Fibroblast of villous mesenchyme (primary cell): Measurements from ENCODE around the gene LRPPRC. TPM values are rescaled to one million over a fixed set of nuclear protein-coding genes. Genes with fewer than 3 reads are reported as not detected.

Experiments
- DNase-seq: peaks from one replicate; pipeline ENCODE4 v3.0.0-alpha.2; 2010; ENCODE audit warnings: low read depth
- H3K4me3 ChIP-seq: 2 replicates; pipeline ENCODE4 v1.5.1; 2011; ENCODE audit warnings: low read depth, mild to moderate bottlenecking, low read length
- total RNA-seq: library from RNA; depleted of rRNA; stranded (reverse); fragments of >200 nt; gene quantifications from 2 replicates; pipeline ENCODE4 v1.2.3, GENCODE V29; 2012
- TF ChIP-seq, protein P1 (sequence below): IDR thresholded peaks from 2 replicates; pipeline ENCODE4 v1.5.1; 2012; ENCODE audit warnings: low read depth, mild to moderate bottlenecking, low read length; ENCODE audit not compliant: insufficient read depth

Gene LRPPRC
- total RNA-seq, 1 donor: 63.9 TPM

DNA sequence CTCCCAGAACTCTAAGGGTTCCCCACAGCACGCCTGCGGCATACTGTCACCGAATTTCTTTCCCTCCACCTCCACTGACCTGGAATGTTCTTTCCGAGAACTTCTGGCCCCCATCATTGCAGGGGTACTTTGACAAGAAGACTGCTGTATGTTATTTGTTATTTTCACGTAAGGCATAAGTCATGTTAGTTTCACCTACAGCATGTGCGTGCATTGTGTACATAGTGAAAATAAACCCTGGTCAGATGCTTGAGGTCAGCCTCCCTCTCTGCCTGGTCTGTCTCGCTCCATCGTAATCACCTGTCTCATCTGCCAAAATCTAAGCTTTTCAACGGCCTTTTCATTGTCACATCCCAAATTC lies 152.9 kb downstream of the LRPPRC start:
- H3K4me3 ChIP-seq: no peak overlapping the region
- DNase-seq: no peak
- TF ChIP-seq, protein P1, sequence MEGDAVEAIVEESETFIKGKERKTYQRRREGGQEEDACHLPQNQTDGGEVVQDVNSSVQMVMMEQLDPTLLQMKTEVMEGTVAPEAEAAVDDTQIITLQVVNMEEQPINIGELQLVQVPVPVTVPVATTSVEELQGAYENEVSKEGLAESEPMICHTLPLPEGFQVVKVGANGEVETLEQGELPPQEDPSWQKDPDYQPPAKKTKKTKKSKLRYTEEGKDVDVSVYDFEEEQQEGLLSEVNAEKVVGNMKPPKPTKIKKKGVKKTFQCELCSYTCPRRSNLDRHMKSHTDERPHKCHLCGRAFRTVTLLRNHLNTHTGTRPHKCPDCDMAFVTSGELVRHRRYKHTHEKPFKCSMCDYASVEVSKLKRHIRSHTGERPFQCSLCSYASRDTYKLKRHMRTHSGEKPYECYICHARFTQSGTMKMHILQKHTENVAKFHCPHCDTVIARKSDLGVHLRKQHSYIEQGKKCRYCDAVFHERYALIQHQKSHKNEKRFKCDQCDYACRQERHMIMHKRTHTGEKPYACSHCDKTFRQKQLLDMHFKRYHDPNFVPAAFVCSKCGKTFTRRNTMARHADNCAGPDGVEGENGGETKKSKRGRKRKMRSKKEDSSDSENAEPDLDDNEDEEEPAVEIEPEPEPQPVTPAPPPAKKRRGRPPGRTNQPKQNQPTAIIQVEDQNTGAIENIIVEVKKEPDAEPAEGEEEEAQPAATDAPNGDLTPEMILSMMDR: no peak

DNA sequence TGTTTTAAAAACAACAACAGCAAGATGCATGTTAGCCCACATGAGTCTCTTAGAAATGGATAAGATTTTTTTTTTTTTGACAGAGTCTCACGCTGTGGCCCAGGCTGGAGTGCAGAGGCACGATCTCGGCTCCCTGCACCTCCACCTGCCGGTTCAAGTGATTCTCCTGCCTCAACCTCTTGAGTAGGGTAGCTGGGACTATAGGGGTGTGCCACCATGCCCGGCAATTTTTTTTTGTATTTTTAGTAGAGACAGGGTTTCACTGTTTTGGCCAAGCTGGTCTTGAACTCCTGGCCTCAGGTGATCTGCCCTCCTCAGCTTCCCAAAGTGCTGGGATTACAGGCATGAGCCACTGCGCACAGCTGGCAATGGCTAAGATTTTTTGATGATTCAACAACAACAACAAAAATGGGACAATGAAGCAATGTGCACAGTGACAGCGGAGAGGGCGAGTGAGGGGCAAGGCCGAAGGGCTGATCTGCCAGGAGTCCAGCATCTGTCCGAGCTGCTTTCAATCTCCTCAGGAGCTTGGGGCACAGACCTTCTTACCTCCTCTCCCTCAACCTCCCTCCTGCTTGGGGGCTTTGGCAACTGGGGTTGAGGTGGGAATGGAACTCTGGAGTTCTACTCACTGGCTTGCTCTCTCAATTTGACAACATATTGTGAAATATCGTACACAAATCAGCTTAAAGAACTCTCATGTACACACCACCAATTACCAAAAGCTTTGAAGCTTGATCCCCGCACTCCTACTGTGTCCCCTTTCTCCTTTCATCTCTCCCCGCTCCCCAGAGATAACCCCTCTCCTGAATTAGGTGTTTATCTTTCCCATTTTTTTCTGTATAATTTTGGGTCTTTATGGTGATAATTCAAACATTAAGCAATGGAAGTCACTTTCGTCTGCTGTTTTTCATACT lies 153.6 kb downstream of the LRPPRC start:
- H3K4me3 ChIP-seq: no peak overlapping the region
- DNase-seq: no peak
- TF ChIP-seq, protein P1: no peak

- TF ChIP-seq, protein P1: no peak
- DNase-seq: no peak
- no peak overlapping the region for H3K4me3 ChIP-seq
Measured at GRCh38 chr2:43840965-43841364, 154.8 kb downstream of the LRPPRC start.

GRCh38 chr2:43839776-43840564 lies 155.8 kb downstream of the LRPPRC start:
- H3K4me3 ChIP-seq: no peak overlapping the region
- TF ChIP-seq, protein P1: no peak
- no peak for DNase-seq

DNA sequence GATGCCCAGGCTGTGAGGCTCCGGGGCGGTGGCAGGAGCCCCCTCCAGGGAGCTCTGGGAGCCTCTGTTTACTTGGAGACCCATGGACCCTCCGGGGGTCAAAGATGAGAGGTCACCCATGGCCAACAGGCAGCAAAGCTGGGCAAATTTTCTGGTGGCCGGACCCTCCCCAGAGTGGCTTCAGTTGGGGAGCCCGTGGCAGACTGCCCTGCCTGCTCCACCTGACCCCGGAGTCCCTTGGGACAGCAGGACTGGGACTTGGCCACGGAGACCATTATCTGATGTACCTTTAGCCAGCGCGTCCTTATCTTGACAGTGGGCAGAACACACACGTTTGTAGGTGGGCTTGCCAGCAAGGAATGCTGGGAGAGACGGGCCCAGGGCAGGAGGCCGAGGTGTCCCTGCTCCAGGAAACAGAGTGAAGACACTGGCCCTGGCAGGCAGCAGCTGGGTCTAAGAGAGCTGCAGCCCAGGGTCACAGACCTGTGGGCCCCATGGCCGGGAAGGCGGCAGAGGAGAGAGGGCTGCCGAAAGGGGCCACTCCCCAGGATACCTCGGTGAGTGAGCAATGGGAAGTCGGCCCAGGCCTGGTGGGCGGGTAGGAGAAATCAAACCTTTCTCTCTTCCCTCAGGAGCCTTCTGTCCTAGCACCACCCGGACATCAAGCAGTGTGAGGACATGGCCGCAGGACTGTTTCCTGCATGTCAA lies 157.1 kb downstream of the LRPPRC start, which contains the start of the genes ABCG5 and ABCG8:
TSS of gene ABCG5 (minus strand) at position 280 of the 708 bp plus-strand sequence. CDS start at position 120, 160 bp downstream.
TSS of gene ABCG8 (plus strand) at position 412 of the 708 bp plus-strand sequence. CDS start at position 495, 83 bp downstream.
- H3K4me3 ChIP-seq: no peak within 1 kb of the TSS
- TF ChIP-seq, protein P1: no peak
- DNase-seq: no peak

- H3K4me3 ChIP-seq: no peak overlapping the region
- TF ChIP-seq, protein P1: no peak
- DNase-seq: no peak
Measured at GRCh38 chr2:43837831-43838559, 157.8 kb downstream of the LRPPRC start.
